MM.1S (cell line): ENCODE results near the gene RACGAP1.

Source experiments
- CTCF ChIP-seq: fragments of 300-600 bp; sonication (generic); IDR thresholded peaks from 2 replicates; pipeline ENCODE4 v1.5.1; 2016; ENCODE audit warnings: antibody characterized with exemption, low read length, mixed read lengths
- EZH2phosphoT487 ChIP-seq: fragments of 300-600 bp; sonication (generic); IDR thresholded peaks from 2 replicates; pipeline ENCODE4 v1.6.1; 2018; ENCODE audit warnings: antibody characterized with exemption, low read length

- TF ChIP-seq CTCF (no peak), EZH2phosphoT487 (no peak)
Measured at GRCh38 chr12:50024227-50024626, 1.1 kb downstream of the RACGAP1 start.
